ENCODE measurements around the gene PLA2G6. TPM values are rescaled to one million over a fixed set of nuclear protein-coding genes. Genes with fewer than 3 reads are reported as not detected.

Gene PLA2G6
- total RNA-seq, 4 donors from 2014 or later, result 29.2 to 129 (median 44.1) TPM

DNA sequence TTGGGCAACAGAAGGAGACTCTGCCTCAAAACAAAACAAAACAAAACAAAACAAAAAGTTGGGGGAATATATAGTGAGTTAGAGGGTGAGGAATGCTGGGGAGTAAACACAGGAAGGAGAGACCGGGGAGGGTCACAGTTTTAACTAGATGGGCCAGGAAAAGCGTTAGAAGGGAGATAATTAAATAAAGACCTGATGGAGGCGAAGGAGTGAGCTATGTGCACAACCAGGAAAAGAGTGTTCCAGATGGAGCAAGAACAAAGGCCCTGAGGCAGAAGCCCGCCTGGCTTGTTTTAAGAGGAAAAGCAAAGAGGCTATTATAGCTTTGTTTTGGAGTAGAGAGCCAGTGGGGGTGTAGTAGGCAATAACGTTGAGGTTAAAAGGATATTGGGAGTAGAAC is 4.8 kb upstream of the PLA2G6 start:
- TF ChIP-seq, protein P1, sequence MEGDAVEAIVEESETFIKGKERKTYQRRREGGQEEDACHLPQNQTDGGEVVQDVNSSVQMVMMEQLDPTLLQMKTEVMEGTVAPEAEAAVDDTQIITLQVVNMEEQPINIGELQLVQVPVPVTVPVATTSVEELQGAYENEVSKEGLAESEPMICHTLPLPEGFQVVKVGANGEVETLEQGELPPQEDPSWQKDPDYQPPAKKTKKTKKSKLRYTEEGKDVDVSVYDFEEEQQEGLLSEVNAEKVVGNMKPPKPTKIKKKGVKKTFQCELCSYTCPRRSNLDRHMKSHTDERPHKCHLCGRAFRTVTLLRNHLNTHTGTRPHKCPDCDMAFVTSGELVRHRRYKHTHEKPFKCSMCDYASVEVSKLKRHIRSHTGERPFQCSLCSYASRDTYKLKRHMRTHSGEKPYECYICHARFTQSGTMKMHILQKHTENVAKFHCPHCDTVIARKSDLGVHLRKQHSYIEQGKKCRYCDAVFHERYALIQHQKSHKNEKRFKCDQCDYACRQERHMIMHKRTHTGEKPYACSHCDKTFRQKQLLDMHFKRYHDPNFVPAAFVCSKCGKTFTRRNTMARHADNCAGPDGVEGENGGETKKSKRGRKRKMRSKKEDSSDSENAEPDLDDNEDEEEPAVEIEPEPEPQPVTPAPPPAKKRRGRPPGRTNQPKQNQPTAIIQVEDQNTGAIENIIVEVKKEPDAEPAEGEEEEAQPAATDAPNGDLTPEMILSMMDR (IDR thresholded peaks at IDR 0.05; ENCODE audit: low read depth), result no peak

DNA sequence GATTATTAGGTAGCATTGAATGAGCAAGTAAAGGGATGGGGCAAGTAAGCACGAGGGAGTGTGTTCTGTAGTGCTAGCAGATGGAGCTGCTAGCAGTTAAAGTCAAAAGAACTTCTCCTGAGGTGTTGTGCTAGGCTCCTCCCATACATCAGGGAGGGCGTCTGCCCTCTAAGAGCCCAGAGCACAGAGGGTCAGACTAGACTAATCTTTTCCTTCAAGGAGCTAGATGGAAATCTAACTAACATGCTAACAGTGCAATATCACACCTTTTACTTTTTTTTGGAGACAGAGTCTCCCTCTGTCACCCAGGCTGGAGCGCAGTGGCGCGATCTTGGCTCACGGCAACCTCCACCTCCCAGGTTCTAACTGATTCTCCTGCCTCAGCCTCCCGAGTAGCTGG is 3.2 kb upstream of the PLA2G6 start:
- TF ChIP-seq, protein P1 (IDR thresholded peaks at IDR 0.05; ENCODE audit: low read depth), result no peak

DNA sequence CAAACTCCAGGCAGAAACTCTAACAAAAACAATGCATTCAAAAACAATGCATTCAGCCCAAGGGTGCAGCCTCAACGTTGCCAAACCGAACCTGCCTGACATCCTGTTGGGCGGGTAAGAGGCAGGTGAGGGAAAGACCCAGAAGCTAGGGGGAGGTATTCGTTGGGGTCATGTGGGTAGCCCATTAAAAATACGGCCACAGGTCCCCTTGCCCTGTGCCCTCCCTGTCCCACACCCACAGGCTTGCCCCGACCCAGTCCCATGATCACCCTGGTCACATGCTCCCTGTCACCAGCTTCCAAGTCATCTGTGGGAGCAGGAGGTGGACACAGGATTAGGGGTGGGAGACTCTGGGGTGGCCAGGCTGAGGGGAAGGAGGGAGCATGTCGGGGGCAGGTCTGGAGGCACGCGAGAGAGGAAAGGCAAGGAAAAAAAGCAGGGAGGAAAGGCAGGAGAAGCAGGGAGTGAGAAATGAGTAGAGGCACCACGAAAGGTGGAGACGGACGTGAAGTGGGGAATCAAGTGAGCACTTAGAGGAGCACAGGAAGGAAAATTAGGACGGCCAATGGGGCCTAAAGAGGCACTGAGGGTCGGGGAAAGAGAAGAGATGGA is 683 bp downstream of the PLA2G6 start:
- TF ChIP-seq, protein P1 (IDR thresholded peaks at IDR 0.05; ENCODE audit: low read depth), result no peak

DNA sequence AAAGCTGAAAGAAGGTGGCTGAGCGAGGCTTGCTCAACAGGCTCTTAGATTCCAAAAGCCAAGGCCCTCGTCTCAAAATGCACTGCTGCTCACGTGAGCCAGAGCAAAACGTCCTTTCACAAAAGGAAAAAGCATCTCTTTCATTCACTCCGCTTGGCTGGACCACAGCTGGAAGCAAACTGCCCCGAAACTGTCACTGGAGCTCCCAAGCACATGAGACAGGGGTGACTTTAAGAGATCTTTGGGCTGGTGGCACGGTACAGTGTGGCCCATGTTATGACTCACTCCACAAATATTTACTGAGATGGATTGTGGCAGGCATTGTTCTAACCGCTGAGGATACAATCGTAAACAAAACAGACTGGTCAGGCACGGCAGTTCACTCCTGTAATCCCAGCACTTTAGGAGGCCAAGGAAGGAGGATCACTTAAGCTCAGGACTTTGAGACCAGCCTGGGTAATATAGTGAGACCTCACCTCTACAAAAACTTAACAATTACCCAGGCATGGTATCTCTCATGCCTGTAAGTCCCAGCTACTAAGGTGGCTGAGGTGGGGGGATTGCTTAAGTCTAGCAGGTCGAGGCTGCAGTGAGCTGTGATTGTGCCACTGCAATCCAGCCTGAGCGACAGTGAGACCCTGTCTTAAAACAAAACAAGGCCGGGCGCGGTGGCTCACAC is 3.6 kb downstream of the PLA2G6 start:
- TF ChIP-seq, protein P1 (IDR thresholded peaks at IDR 0.05; ENCODE audit: low read depth), result no peak

DNA sequence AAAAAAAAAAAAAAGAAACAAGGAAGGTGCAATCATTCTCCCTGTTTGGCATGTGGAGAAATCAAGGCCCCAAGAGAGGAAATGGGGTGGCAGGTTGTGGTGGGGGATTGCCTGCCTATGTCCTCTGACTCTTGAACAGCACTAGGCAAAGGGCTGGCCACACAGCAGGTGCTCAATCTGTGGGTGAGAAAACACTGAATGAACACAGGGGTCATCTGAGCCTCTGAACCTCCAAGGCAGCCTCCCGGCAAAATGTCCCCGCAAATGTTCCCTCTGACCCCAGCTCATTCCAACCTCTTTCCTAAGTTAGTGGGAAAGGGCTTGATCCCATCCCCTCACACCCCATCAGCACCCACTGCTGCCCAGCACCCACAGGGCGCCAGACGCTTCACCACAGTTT is 4.6 kb downstream of the PLA2G6 start:
- TF ChIP-seq, protein P1 (IDR thresholded peaks at IDR 0.05; ENCODE audit: low read depth), result no peak

DNA sequence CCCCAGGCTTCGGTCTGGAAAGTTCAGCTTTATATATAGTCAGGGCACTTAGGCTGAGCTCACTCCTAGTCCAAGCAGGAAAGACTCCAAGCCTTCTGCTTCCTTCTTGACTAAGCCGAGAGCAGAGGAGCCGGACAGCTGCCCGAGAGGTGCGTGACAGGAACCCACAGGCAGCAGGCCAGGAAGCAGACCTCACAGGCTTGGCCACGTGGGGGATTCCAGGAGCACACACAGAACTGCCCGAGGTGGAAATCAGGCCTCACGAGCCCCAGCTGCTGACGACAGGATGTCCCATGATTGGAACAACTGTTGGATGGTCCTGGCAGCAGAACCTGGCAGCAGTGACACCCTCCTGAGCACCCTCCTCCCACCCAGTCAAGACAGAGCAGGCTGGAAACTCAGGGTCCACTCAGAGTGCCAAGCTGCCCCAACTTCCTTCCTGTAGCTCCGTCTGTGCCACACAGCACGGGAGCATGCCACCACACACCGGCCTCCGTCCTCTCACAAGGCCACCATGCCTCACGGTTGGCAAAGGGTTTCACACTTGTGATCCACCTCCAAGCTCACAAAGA is 5.4 kb downstream of the PLA2G6 start:
- TF ChIP-seq, protein P1 (IDR thresholded peaks at IDR 0.05; ENCODE audit: low read depth), result no peak

Measured in subcutaneous adipose tissue (tissue), 4 donors.